MG63 (cell line): ENCODE results near the gene HDAC3. TPM values are rescaled to one million over a fixed set of nuclear protein-coding genes. Genes with fewer than 3 reads are reported as not detected.

Experiments
- DNase-seq: peaks from one replicate; pipeline ENCODE4 v3.0.0-alpha.2; 2020
- H3K27me3 ChIP-seq: fragments of 250-450 bp; sonication (Bioruptor Pico); 2 replicates; pipeline ENCODE4 v1.5.1; 2020; ENCODE audit warnings: mild to moderate bottlenecking, moderate library complexity
- H3K36me3 ChIP-seq: fragments of 250-450 bp; sonication (Bioruptor Pico); 2 replicates; pipeline ENCODE4 v1.5.1; 2020; ENCODE audit warnings: mild to moderate bottlenecking, moderate library complexity
- H3K4me3 ChIP-seq: fragments of 250-450 bp; sonication (Bioruptor Pico); 2 replicates; pipeline ENCODE4 v1.5.1; 2020; ENCODE audit warnings: mild to moderate bottlenecking, moderate library complexity
- H3K9me3 ChIP-seq: fragments of 250-450 bp; sonication (Bioruptor Pico); 2 replicates; pipeline ENCODE4 v1.5.1; 2020; ENCODE audit warnings: mild to moderate bottlenecking, moderate library complexity
- total RNA-seq: library from RNA; depleted of rRNA; stranded (reverse); fragments of >200 nt; shearing (Covaris generic); gene quantifications from 2 replicates; pipeline ENCODE4 v1.2.3, GENCODE V29; 2014; ENCODE audit warnings: low replicate concordance; rRNA removed

The HDAC3 gene
- total RNA-seq, 1 experiment from 2014 or later: 169 TPM

- DNase-seq: no peak
- peaks cover 22% of the 10 kb centered on the region for H3K36me3 ChIP-seq
- no peaks in the 10 kb centered on the region for H3K9me3 ChIP-seq
- H3K27me3 ChIP-seq: no peaks in the 10 kb centered on the region
- H3K4me3 ChIP-seq: no peak overlapping the region
Measured at GRCh38 chr5:141598391-141599345, 38.0 kb downstream of the HDAC3 start.

- DNase-seq: no peak
- peaks cover 24% of the 10 kb centered on the region for H3K36me3 ChIP-seq
- H3K4me3 ChIP-seq: no peak overlapping the region
- no peaks in the 10 kb centered on the region for H3K9me3 ChIP-seq
- H3K27me3 ChIP-seq: no peaks in the 10 kb centered on the region
Measured at GRCh38 chr5:141597814-141598213, 38.8 kb downstream of the HDAC3 start.

GRCh38 chr5:141597394-141597793 lies 39.3 kb downstream of the HDAC3 start:
- H3K9me3 ChIP-seq: no peaks in the 10 kb centered on the region
- no peaks in the 10 kb centered on the region for H3K27me3 ChIP-seq

GRCh38 chr5:141596867-141597266 lies 39.8 kb downstream of the HDAC3 start:
- no peaks in the 10 kb centered on the region for H3K9me3 ChIP-seq
- H3K36me3 ChIP-seq: peaks cover 19% of the 10 kb centered on the region
- no peak for DNase-seq
- no peak overlapping the region for H3K4me3 ChIP-seq
- H3K27me3 ChIP-seq: no peaks in the 10 kb centered on the region

More at GRCh38 chr5:141597394-141597793, 39.3 kb downstream of the HDAC3 start:
- H3K4me3 ChIP-seq: no peak overlapping the region
- no peak for DNase-seq
- peaks cover 20% of the 10 kb centered on the region for H3K36me3 ChIP-seq

- no peaks in the 10 kb centered on the region for H3K9me3 ChIP-seq
- no peak for DNase-seq
- H3K36me3 ChIP-seq: peaks cover 37% of the 10 kb centered on the region
- H3K27me3 ChIP-seq: no peaks in the 10 kb centered on the region
- H3K4me3 ChIP-seq: no peak overlapping the region
Measured at GRCh38 chr5:141590127-141590526, 46.5 kb downstream of the HDAC3 start.

- no peak overlapping the region for H3K4me3 ChIP-seq
- no peak for DNase-seq
- no peaks in the 10 kb centered on the region for H3K27me3 ChIP-seq
- H3K36me3 ChIP-seq: peaks cover 59% of the 10 kb centered on the region
- no peaks in the 10 kb centered on the region for H3K9me3 ChIP-seq
Measured at GRCh38 chr5:141586246-141586645, 50.4 kb downstream of the HDAC3 start.

- Histone ChIP-seq H3K4me3 (no peak overlapping the region), H3K27me3 (no peaks in the 10 kb centered on the region), H3K9me3 (no peaks in the 10 kb centered on the region), H3K36me3 (peaks cover 65% of the 10 kb centered on the region)
- no peak for DNase-seq
Measured at GRCh38 chr5:141585594-141585993, 51.1 kb downstream of the HDAC3 start.

- H3K9me3 ChIP-seq: no peaks in the 10 kb centered on the region
- no peak overlapping the region for H3K4me3 ChIP-seq
- DNase-seq: no peak
- H3K36me3 ChIP-seq: peaks cover 78% of the 10 kb centered on the region
- no peaks in the 10 kb centered on the region for H3K27me3 ChIP-seq
Measured at GRCh38 chr5:141574122-141574510, 62.5 kb downstream of the HDAC3 start.

GRCh38 chr5:141573489-141574121 lies 63.0 kb downstream of the HDAC3 start:
- Histone ChIP-seq H3K36me3 (peaks cover 73% of the 10 kb centered on the region), H3K4me3 (no peak overlapping the region), H3K27me3 (no peaks in the 10 kb centered on the region), H3K9me3 (no peaks in the 10 kb centered on the region)
- no peak for DNase-seq

Other genes with a start within 250 kb of the HDAC3 start
- 0.17 and 0.26 TPM in 2 replicates for gene PCDHGB4, start 249.2 kb downstream of the HDAC3 start, total RNA-seq
- 0.03 and 0.59 TPM in 2 replicates for gene PCDHGA8, start 244.2 kb downstream of the HDAC3 start, total RNA-seq
- gene PCDHGB5, start 238.9 kb downstream of the HDAC3 start, total RNA-seq: 0.53 TPM in 1 of 2 replicates, not detected in the other
- gene PCDHGA9, start 234.1 kb downstream of the HDAC3 start, total RNA-seq: not detected in 2 replicates
- not detected in 2 replicates for gene PCDHGB6, start 228.8 kb downstream of the HDAC3 start, total RNA-seq
- 1.0 and 1.2 TPM in 2 replicates for gene PCDHGA10, start 223.9 kb downstream of the HDAC3 start, total RNA-seq
- gene PCDHGB7, start 219.2 kb downstream of the HDAC3 start, total RNA-seq: 0.10 TPM in 1 of 2 replicates, not detected in the other
- not detected in 2 replicates for gene PCDHGA11, start 215.8 kb downstream of the HDAC3 start, total RNA-seq
- gene PCDHGA12, start 206.3 kb downstream of the HDAC3 start, total RNA-seq: not detected in 2 replicates
- 42.3 and 49.8 TPM in 2 replicates for gene PCDHGC3, start 160.9 kb downstream of the HDAC3 start, total RNA-seq
- gene PCDHGC4, start 151.8 kb downstream of the HDAC3 start, total RNA-seq: not detected in 2 replicates
- 0.46 TPM in 1 of 2 replicates, not detected in the other for gene PCDHGC5, start 147.8 kb downstream of the HDAC3 start, total RNA-seq
- gene DIAPH1, start 17.8 kb downstream of the HDAC3 start, total RNA-seq: 28.4 and 43.9 TPM in 2 replicates
- gene RELL2, start 148 bp upstream of the HDAC3 start, total RNA-seq: 13.2 and 15.1 TPM in 2 replicates
- gene FCHSD1, start 14.6 kb upstream of the HDAC3 start, total RNA-seq: 3.4 and 5.8 TPM in 2 replicates
- gene ARAP3, start 45.4 kb upstream of the HDAC3 start, total RNA-seq: 2.1 and 4.6 TPM in 2 replicates
- gene PCDH1, start 241.6 kb upstream of the HDAC3 start, total RNA-seq: 3.8 and 12.8 TPM in 2 replicates